K562 (cell line): Measurements from ENCODE around the gene YBX3. TPM values are rescaled to one million over a fixed set of nuclear protein-coding genes. Genes with fewer than 3 reads are reported as not detected.
A peak's percentile ranks its signal among the peaks of the same experiment; 100 is the strongest.

Experiments used
- ATAC-seq: fragments of 200-7000 bp; cut with Tn5 transposase; 3 replicates; pipeline ENCODE4 v1.9.1; 2020; ENCODE audit warnings: moderate library complexity
- BruUV-seq: library from RNA; stranded (reverse); fragments of 400-500 nt; replicated peaks from 2 replicates; lab custom pipeline; 2021; lab: Mats Ljungman, UMichigan
- CTCF ChIA-PET: fragments of 300-600 bp; formaldehyde crosslinking; extraction: SDS; loops from one replicate; lab custom pipeline; 2021; ENCODE audit warnings: low intra/inter-chr PET ratio; lab: Yijun Ruan, JAX
- POLR2A ChIA-PET: fragments of 300-600, 350-650 bp; sonication (Branson Sonifier 250); formaldehyde crosslinking; extraction: SDS; loops from one replicate; lab custom pipeline; 2021; ENCODE audit warnings: antibody characterized with exemption, inconsistent platforms; lab: Yijun Ruan, JAX
- DNase-seq, 4 experiments: peaks; one replicate each; pipeline versions ENCODE4 v3.0.0 to v3.0.0-alpha.2; 2011 to 2018; ENCODE audit warnings: low spot score in 3 of 4, mixed read lengths in 3 of 4; ENCODE audit errors: extremely low read depth in 1 of 4
- FAIRE-seq: peaks from 2 replicates; lab custom pipeline; 2011; peaks lifted over from hg19 to GRCh38; lab: Jason Lieb, UNC
- H2AFZ ChIP-seq: 2 replicates; pipeline ENCODE4 v1.6.0; 2011; ENCODE audit warnings: low read depth, low read length, control low read depth, inconsistent platforms
- H3K27ac ChIP-seq: fragments of 200-600 bp; 3 replicates; pipeline ENCODE4 v1.8.0; 2011; ENCODE audit warnings: low read depth, mild to moderate bottlenecking, control low read depth, inconsistent platforms, low read length, moderate library complexity, mixed read lengths; ENCODE audit errors: extremely low read depth
- H3K27me3 ChIP-seq, 2 experiments: fragments of 300-600 bp in 1 of 2; 2 replicates in 1 of 2; 3 replicates in 1 of 2; pipeline versions ENCODE4 v1.6.0 to v1.8.0; 2011; ENCODE audit warnings: inconsistent platforms in 2 of 2, low read length in 2 of 2, mild to moderate bottlenecking in 1 of 2, mixed read lengths in 1 of 2, moderate library complexity in 1 of 2; ENCODE audit not compliant: control insufficient read depth in 2 of 2, insufficient read depth in 2 of 2
- H3K36me3 ChIP-seq: fragments of 300-600 bp; 3 replicates; pipeline ENCODE4 v1.8.0; 2011; ENCODE audit warnings: mild to moderate bottlenecking, low read length, inconsistent platforms; ENCODE audit not compliant: control insufficient read depth, insufficient read depth
- H3K4me1 ChIP-seq, 2 experiments: fragments of 200-600 bp in 1 of 2; replicated peaks in 1 of 2; 2 replicates in 1 of 2; 3 replicates in 1 of 2; pipeline versions ENCODE4 v1.5.1 to v1.8.0; 2011; ENCODE audit warnings: inconsistent platforms in 2 of 2, low read length in 2 of 2, mild to moderate bottlenecking in 1 of 2, mixed read lengths in 1 of 2, moderate library complexity in 1 of 2; ENCODE audit not compliant: control insufficient read depth in 2 of 2, insufficient read depth in 2 of 2
- H3K4me2 ChIP-seq: 2 replicates; pipeline ENCODE4 v1.6.1; 2011; ENCODE audit warnings: low read length, control low read depth, inconsistent platforms, mixed read lengths; ENCODE audit not compliant: insufficient read depth
- H3K4me3 ChIP-seq: fragments of 200-600 bp; sonication (generic), shearing (Covaris generic); 2 replicates; pipeline ENCODE4 v1.5.1; 2016; ENCODE audit warnings: control low read depth, inconsistent platforms
- H3K79me2 ChIP-seq: fragments of 200-600 bp; 3 replicates; pipeline ENCODE4 v1.8.0; 2011; ENCODE audit warnings: low read length, inconsistent platforms; ENCODE audit not compliant: control insufficient read depth, insufficient read depth
- H3K9ac ChIP-seq, 2 experiments: 2 replicates each; pipeline versions ENCODE4 v1.6.0 to v1.6.1; 2011; ENCODE audit warnings: low read depth in 2 of 2, low read length in 2 of 2, control low read depth in 1 of 2, inconsistent platforms in 1 of 2, mild to moderate bottlenecking in 1 of 2, mixed read lengths in 1 of 2; ENCODE audit not compliant: insufficient read depth in 1 of 2
- H3K9me1 ChIP-seq: one replicate; pipeline ENCODE4 v1.6.0; 2011; ENCODE audit warnings: inconsistent platforms, mild to moderate bottlenecking, low read length, moderate library complexity; ENCODE audit not compliant: control insufficient read depth, insufficient read depth
- H3K9me3 ChIP-seq: replicated peaks from 2 replicates; pipeline ENCODE4 v1.5.1; 2011; ENCODE audit warnings: low read depth, low read length, inconsistent platforms; ENCODE audit not compliant: control insufficient read depth, insufficient read depth
- H4K20me1 ChIP-seq: replicated peaks from 2 replicates; pipeline ENCODE4 v1.6.1; 2011; ENCODE audit warnings: low read length, inconsistent platforms, mixed read lengths; ENCODE audit not compliant: control insufficient read depth, insufficient read depth
- BDP1 ChIP-seq: IDR thresholded peaks from 3 replicates; pipeline ENCODE4 v1.6.1; 2011; ENCODE audit not compliant: insufficient read length, insufficient read depth
- CBX5 ChIP-seq: IDR thresholded peaks from 2 replicates; pipeline ENCODE4 v1.6.1; 2014; ENCODE audit warnings: low read depth, borderline replicate concordance
- CCNT2 ChIP-seq: IDR thresholded peaks from 2 replicates; pipeline ENCODE4 v1.6.1; 2011; ENCODE audit warnings: borderline replicate concordance, low read depth, mild to moderate bottlenecking, moderate library complexity, mixed read lengths, low read length; ENCODE audit not compliant: insufficient read length; ENCODE audit errors: extremely low read depth
- MEF2D ChIP-seq: conservative IDR thresholded peaks from 2 replicates; pipeline ENCODE4 v1.6.1; 2016; ENCODE audit warnings: low read depth, missing genetic modification characterization, missing compliant biosample characterization
- MTA3 ChIP-seq: fragments of 450-650 bp; formaldehyde crosslinking; IDR thresholded peaks from 2 replicates; pipeline ENCODE4 v1.6.1; 2017; ENCODE audit warnings: mild to moderate bottlenecking, borderline replicate concordance
- NFE2L1 ChIP-seq: fragments of 450-650 bp; IDR thresholded peaks from 2 replicates; pipeline ENCODE4 v1.6.1; 2016; ENCODE audit warnings: missing genetic modification characterization, low read depth, mild to moderate bottlenecking, missing compliant biosample characterization, moderate library complexity, borderline replicate concordance
- NR2F6 ChIP-seq: fragments of 450-650 bp; formaldehyde crosslinking; IDR thresholded peaks from 2 replicates; pipeline ENCODE4 v1.4.0; 2020; ENCODE audit warnings: mild to moderate bottlenecking
- POLR2AphosphoS2 ChIP-seq: IDR thresholded peaks from 2 replicates; pipeline ENCODE4 v1.6.1; 2012; ENCODE audit warnings: low read length, improper control_type of control experiment
- RBFOX2 ChIP-seq: fragments of 200-400 bp; formaldehyde crosslinking; IDR thresholded peaks from 2 replicates; pipeline ENCODE4 v1.6.1; 2017; ENCODE audit warnings: low read depth, mild to moderate bottlenecking, low read length, moderate library complexity
- SETDB1 ChIP-seq: IDR thresholded peaks from one replicate; pipeline ENCODE4 v1.6.1; 2012; ENCODE audit warnings: low read length, control low read depth, inconsistent platforms
- SIX5 ChIP-seq, 2 experiments: IDR thresholded peaks; 2 replicates each; pipeline ENCODE4 v1.6.1; 2011; ENCODE audit warnings: low read length in 2 of 2, borderline replicate concordance in 1 of 2, low read depth in 1 of 2, mild to moderate bottlenecking in 1 of 2, moderate library complexity in 1 of 2; ENCODE audit not compliant: insufficient read depth in 1 of 2
- TAL1 ChIP-seq: fragments of 450-650 bp; IDR thresholded peaks from 2 replicates; pipeline ENCODE4 v1.6.1; 2016; ENCODE audit warnings: mild to moderate bottlenecking
- YY1 ChIP-seq, 3 experiments: IDR thresholded peaks; 2 replicates each; pipeline ENCODE4 v1.6.1; 2011; ENCODE audit warnings: low read length in 2 of 3, mild to moderate bottlenecking in 2 of 3, moderate library complexity in 2 of 3, borderline replicate concordance in 1 of 3, control low read depth in 1 of 3, low read depth in 1 of 3; ENCODE audit not compliant: insufficient read depth in 3 of 3, insufficient replicate concordance in 2 of 3, control insufficient read depth in 1 of 3, insufficient read length in 1 of 3; ENCODE audit errors: extremely low read depth in 1 of 3
- ZFP1 ChIP-seq: fragments of 450-650 bp; formaldehyde crosslinking; IDR thresholded peaks from 2 replicates; pipeline ENCODE4 v1.4.0; 2020; ENCODE audit warnings: mild to moderate bottlenecking, mixed read lengths
- WGBS: fragments of 100-300 bp; shearing (Covaris generic); methylation state at CpG from one replicate; pipeline ENCODE4 v1.1.6; 2016; ENCODE audit warnings: low coverage, mixed read lengths; ENCODE audit not compliant: insufficient coverage; ENCODE audit errors: missing lambda C conversion rate; 5-methylcytosine and 5-hydroxymethylcytosine counted together
- in situ Hi-C: fragments of 300-500 bp; cut with MboI; formaldehyde crosslinking; loops from 4 replicates; pipeline ENCODE4 v1.15.0; 2018; ENCODE audit warnings: inconsistent platforms, mixed read lengths
- intact Hi-C: fragments of 100-400 bp; cut with micrococcal nuclease; formaldehyde crosslinking; loops from 2 replicates; pipeline ENCODE4 v1.14.2; 2022
- polyA plus RNA-seq, 8 experiments: library from polyadenylated mRNA; depleted of rRNA in 4 of 8; stranded (reverse) in 5 of 8; unstranded in 3 of 8; fragments of >200 nt; fragmentation: Nextera tagmentation in 2 of 8; fragmentation: Illumina TruSeq in 1 of 8; extraction: Ambion mirVana in 2 of 8; extraction: Trizol in 1 of 8; gene quantifications; 2 replicates each; pipeline versions ENCODE4 v1.2.1 to v1.2.3, GENCODE V29; 2011 to 2014; ENCODE audit warnings: inconsistent platforms in 1 of 8, missing spikeins in 1 of 8
- total RNA-seq, 7 experiments: library from RNA; depleted of rRNA in 6 of 7; stranded (reverse); fragments of >200 nt in 6 of 7; fragmentation: Illumina TruSeq in 2 of 7; extraction: Trizol in 2 of 7; gene quantifications; 2 replicates each; pipeline versions ENCODE4 v1.2.1 to v1.2.3, GENCODE V29; 2011 to 2021; ENCODE audit warnings: low replicate concordance in 1 of 7
- TF ChIP-seq, protein P1 (sequence below): fragments of 250-450 bp; sonication (Bioruptor Pico); IDR thresholded peaks from 2 replicates; pipeline ENCODE4 v1.5.0; 2021; ENCODE audit warnings: mild to moderate bottlenecking, moderate library complexity
- TF ChIP-seq, protein P2 (sequence below): sonication (generic); formaldehyde crosslinking; IDR thresholded peaks from 2 replicates; pipeline ENCODE4 v1.9.0; 2022; ENCODE audit warnings: mild to moderate bottlenecking, missing genetic modification reagents

YBX3 gene
- total and polyA plus RNA-seq, 9 of the 15 experiments (the other 6 are each of a cell fraction or from before 2014, with no cell fraction given), result 47.0 to 239 (median 81.5) TPM

DNA sequence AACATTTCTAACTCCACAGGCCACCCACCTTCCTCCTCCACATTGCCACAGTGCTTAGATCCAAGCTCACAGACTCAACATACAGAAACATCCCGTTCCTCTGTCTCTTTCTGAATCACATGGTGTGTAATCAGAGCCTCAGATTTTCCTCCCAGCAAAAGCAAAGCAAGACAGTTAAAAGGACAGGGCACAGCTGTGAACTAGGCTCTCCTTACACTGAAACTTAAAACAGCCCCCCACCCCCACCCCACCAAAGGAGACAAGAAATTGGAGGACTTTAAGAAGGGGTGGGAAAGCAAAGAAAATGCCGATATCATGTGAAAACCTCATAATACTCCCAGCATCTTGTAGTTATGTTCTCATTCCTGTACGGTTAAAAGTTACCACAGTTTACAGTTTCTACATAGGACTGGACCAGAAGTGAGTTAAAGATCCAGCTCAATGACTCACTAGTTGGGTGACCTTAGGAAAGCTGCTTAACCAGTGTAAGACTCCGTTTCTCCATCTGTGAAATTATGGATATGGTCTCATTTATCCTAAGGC lies 4.8 kb downstream of the YBX3 start:
- H3K9ac ChIP-seq, result no peak overlapping the region
- DNase-seq, result no peak
- ChIA-PET CTCF (no interaction called here), POLR2A (no interaction called here)
- H3K4me3 ChIP-seq, result no peak overlapping the region
- H3K27ac ChIP-seq, result no peak overlapping the region
- H3K9me3 ChIP-seq, result no peaks in the 10 kb centered on the region
- 75% methylated on average over 3 of the region's 4 CpGs for WGBS
- peaks cover 0 to 3% of the 10 kb centered on the region in 2 experiments; a peak in 1 of 5 replicates for H3K4me1 ChIP-seq
- H3K4me2 ChIP-seq, result no peak overlapping the region
- BruUV-seq, result no TSS peak
- 0 out of 2 replicates have a peak, but pooled peaks cover 6% of the 10 kb centered on the region for H4K20me1 ChIP-seq
- intact Hi-C loops, result no loop called here
- no peak for ATAC-seq
- H3K36me3 ChIP-seq, result peaks cover 66% of the 10 kb centered on the region
- in situ Hi-C loops, result no loop called here
- FAIRE-seq, result peak; percentile 11
- no peaks in the 10 kb centered on the region for H3K27me3 ChIP-seq
- no peaks in the 10 kb centered on the region for H3K9me1 ChIP-seq
- no peak overlapping the region for H2AFZ ChIP-seq
- peaks cover 74% of the 10 kb centered on the region for H3K79me2 ChIP-seq
- no peak for TF ChIP-seq YY1 (IDR thresholded peaks at IDR 0.05; ENCODE audit: borderline replicate concordance in 1 of 3, control insufficient read depth in 1 of 3, extremely low read depth in 1 of 3, insufficient read depth in 3 of 3, insufficient read length in 1 of 3, insufficient replicate concordance in 2 of 3, low read depth in 1 of 3, low read length in 2 of 3)
- TF ChIP-seq RBFOX2, result no peak
- no peak for TF ChIP-seq NR2F6 (CRISPR knock-in tag)
- TF ChIP-seq ZFP1 (CRISPR knock-in tag), result no peak
- no peak for TF ChIP-seq SETDB1
- TF ChIP-seq, protein P1, sequence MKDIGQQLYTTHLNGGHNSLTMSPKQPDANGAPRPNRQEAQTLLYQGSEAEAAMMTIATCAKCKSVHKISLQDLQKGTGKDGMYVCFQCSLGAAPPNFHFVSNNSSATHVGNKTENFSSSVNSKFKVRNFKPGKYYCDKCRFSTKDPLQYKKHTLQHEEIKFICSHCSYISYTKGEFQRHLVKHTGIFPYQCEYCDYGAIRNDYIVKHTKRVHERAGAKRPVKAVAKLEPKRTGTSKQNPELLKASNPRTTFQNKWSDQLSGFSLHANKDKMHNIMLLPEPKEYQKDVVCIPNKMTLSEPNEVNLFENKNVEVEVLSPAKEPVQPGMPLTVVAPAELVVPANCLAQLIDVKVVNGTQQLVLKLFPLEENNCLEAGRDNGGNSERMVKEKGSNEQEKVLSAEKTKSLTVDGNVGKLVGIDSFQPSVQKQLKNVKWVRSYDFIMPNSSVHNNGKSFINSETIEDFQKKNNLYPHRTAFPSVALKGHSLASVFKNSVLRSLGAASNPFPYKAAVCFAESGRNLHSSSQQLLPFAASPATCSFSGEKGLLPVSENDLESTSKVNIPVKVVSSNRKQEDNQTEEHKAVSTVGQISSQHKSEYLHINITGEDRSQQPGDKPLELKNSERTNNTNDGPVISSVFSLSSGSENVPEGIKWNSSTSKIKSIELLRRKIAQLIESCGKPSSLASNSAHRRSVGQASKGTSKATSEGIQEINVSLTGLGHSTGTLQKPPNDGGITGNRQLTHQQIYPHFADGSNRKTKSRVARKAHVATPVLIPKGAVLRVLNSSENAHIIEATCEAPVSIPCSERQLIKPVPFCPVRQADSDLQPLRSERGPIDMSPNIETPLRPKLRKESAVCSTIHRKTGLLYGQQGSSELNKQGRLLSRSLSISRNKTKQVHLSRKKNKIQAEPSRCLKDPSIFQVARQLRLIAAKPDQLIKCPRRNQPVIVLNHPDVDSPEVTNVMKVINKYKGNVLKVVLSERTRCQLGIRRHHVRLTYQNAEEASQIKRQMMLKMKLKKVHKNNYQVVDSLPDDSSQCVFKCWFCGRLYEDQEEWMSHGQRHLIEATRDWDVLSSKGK (CRISPR knock-in tag), result no peak
- no peak for TF ChIP-seq TAL1
- TF ChIP-seq SIX5 (IDR thresholded peaks at IDR 0.05; ENCODE audit: borderline replicate concordance in 1 of 2, insufficient read depth in 1 of 2, low read depth in 1 of 2, low read length in 2 of 2), result no peak
- no peak for TF ChIP-seq POLR2AphosphoS2
- TF ChIP-seq, protein P2, sequence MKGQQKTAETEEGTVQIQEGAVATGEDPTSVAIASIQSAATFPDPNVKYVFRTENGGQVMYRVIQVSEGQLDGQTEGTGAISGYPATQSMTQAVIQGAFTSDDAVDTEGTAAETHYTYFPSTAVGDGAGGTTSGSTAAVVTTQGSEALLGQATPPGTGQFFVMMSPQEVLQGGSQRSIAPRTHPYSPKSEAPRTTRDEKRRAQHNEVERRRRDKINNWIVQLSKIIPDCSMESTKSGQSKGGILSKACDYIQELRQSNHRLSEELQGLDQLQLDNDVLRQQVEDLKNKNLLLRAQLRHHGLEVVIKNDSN (CRISPR knock-in tag), result no peak
- no peak for TF ChIP-seq CCNT2
- no peak for TF ChIP-seq NFE2L1 (tag)
- no peak for TF ChIP-seq CBX5
- TF ChIP-seq MTA3, result no peak
- no peak for TF ChIP-seq BDP1
- TF ChIP-seq MEF2D (tag), result no peak
